H1 (cell line): ENCODE results near the gene GLIS2. TPM values are rescaled to one million over a fixed set of nuclear protein-coding genes. Genes with fewer than 3 reads are reported as not detected.
A peak's percentile ranks its signal among the peaks of the same experiment; 100 is the strongest.

Experiments used
- CTCF ChIA-PET: fragments of 300-600 bp; sonication (Branson Sonifier 250); formaldehyde crosslinking; loops from one replicate; lab custom pipeline; 2021; ENCODE audit not compliant: partially characterized antibody; lab: Charles Lee
- POLR2A ChIA-PET: fragments of 300-600 bp; sonication (Branson Sonifier 250); formaldehyde crosslinking; loops from one replicate; lab custom pipeline; 2021; ENCODE audit warnings: inconsistent platforms; ENCODE audit not compliant: partially characterized antibody; lab: Charles Lee
- DNase-seq, 2 experiments: peaks; one replicate each; pipeline versions ENCODE4 v3.0.0 to v3.0.0-alpha.2; 2010 to 2022; ENCODE audit warnings: low spot score in 2 of 2, low read depth in 1 of 2, mixed read lengths in 1 of 2
- FAIRE-seq: peaks from 2 replicates; lab custom pipeline; 2011; peaks lifted over from hg19 to GRCh38; lab: Jason Lieb, UNC
- H2AFZ ChIP-seq: 2 replicates; pipeline ENCODE4 v1.8.1; 2012; ENCODE audit warnings: low read length, inconsistent platforms
- H2AK5ac ChIP-seq: 2 replicates; pipeline ENCODE4 v1.6.1; 2013; ENCODE audit warnings: low read depth, low read length
- H2BK120ac ChIP-seq: replicated peaks from 2 replicates; pipeline ENCODE3; 2013; ENCODE audit warnings: low read depth, low read length, inconsistent platforms
- H2BK12ac ChIP-seq: 2 replicates; pipeline ENCODE4 v1.6.1; 2013; ENCODE audit warnings: low read depth, low read length
- H2BK15ac ChIP-seq: 2 replicates; pipeline ENCODE4 v1.6.1; 2013; ENCODE audit warnings: low read length
- H2BK20ac ChIP-seq: 2 replicates; pipeline ENCODE4 v1.6.1; 2013; ENCODE audit warnings: low read length
- H2BK5ac ChIP-seq: 2 replicates; pipeline ENCODE4 v1.6.1; 2013; ENCODE audit warnings: low read depth, low read length
- H3K14ac ChIP-seq: 2 replicates; pipeline ENCODE4 v1.6.1; 2013; ENCODE audit warnings: inconsistent platforms; ENCODE audit not compliant: insufficient read length
- H3K18ac ChIP-seq: 2 replicates; pipeline ENCODE4 v1.6.1; 2013; ENCODE audit warnings: low read length; ENCODE audit errors: extremely low read depth
- H3K23ac ChIP-seq: 2 replicates; pipeline ENCODE4 v1.6.1; 2013; ENCODE audit warnings: inconsistent platforms; ENCODE audit not compliant: insufficient read length
- H3K23me2 ChIP-seq: 2 replicates; pipeline ENCODE4 v1.6.1; 2013; ENCODE audit warnings: low read depth, low read length
- H3K27ac ChIP-seq: 2 replicates; pipeline ENCODE4 v1.6.1; 2011; ENCODE audit warnings: low read depth, low read length, inconsistent platforms
- H3K27me3 ChIP-seq, 4 experiments: replicated peaks in 1 of 4; 1 replicate in 1 of 4; 2 replicates in 3 of 4; pipeline versions ENCODE4 v1.6.1 to v1.8.1; 2011 to 2013; ENCODE audit warnings: low read length in 3 of 4, mild to moderate bottlenecking in 3 of 4, inconsistent platforms in 2 of 4, mixed read lengths in 2 of 4, moderate library complexity in 1 of 4; ENCODE audit not compliant: control insufficient read depth in 3 of 4, insufficient read depth in 3 of 4; ENCODE audit errors: extremely low read depth in 1 of 4
- H3K36me3 ChIP-seq, 4 experiments: 2 replicates each; pipeline versions ENCODE4 v1.6.1 to v1.8.1; 2011 to 2013; ENCODE audit warnings: mild to moderate bottlenecking in 4 of 4, low read length in 3 of 4, moderate library complexity in 2 of 4, control low read depth in 1 of 4, inconsistent platforms in 1 of 4; ENCODE audit not compliant: insufficient read depth in 4 of 4, control insufficient read depth in 2 of 4
- H3K4ac ChIP-seq: replicated peaks from 2 replicates; pipeline ENCODE3; 2013; ENCODE audit warnings: low read length, low read depth, mixed read lengths, inconsistent platforms; ENCODE audit not compliant: insufficient read length
- H3K4me1 ChIP-seq, 4 experiments: replicated peaks in 1 of 4; 1 replicate in 1 of 4; 2 replicates in 3 of 4; pipeline versions ENCODE4 v1.6.1 to v1.8.1; 2011 to 2013; ENCODE audit warnings: low read length in 3 of 4, inconsistent platforms in 2 of 4, mixed read lengths in 1 of 4; ENCODE audit not compliant: insufficient read depth in 4 of 4, control insufficient read depth in 3 of 4
- H3K4me2 ChIP-seq, 2 experiments: 2 replicates each; pipeline versions ENCODE4 v1.6.1 to v1.8.1; 2011 to 2013; ENCODE audit warnings: low read depth in 2 of 2, low read length in 2 of 2, control low read depth in 1 of 2, inconsistent platforms in 1 of 2, mild to moderate bottlenecking in 1 of 2; ENCODE audit not compliant: insufficient read depth in 1 of 2
- H3K4me3 ChIP-seq, 4 experiments: fragments of 200-600, 300-600 bp in 1 of 4; sonication (generic), shearing (Covaris generic), sonication (Bioruptor Twin) in 1 of 4; 2 replicates each; pipeline versions ENCODE4 v1.5.1 to v1.8.1; 2011 to 2016; ENCODE audit warnings: low read length in 4 of 4, low read depth in 3 of 4, control low read depth in 2 of 4, inconsistent platforms in 2 of 4, mild to moderate bottlenecking in 2 of 4, mixed read lengths in 1 of 4, moderate library complexity in 1 of 4; ENCODE audit not compliant: insufficient read depth in 2 of 4; ENCODE audit errors: extremely low read depth in 1 of 4
- H3K56ac ChIP-seq: replicated peaks from 2 replicates; pipeline ENCODE3; 2013; ENCODE audit warnings: low read depth, mild to moderate bottlenecking, mixed read lengths, low read length, inconsistent platforms; ENCODE audit not compliant: insufficient read length
- H3K79me1 ChIP-seq: 2 replicates; pipeline ENCODE4 v1.6.1; 2013; ENCODE audit warnings: low read depth, low read length, control low read depth
- H3K79me2 ChIP-seq, 2 experiments: 2 replicates each; pipeline versions ENCODE4 v1.6.1 to v1.8.1; 2012 to 2013; ENCODE audit warnings: low read length in 2 of 2, mild to moderate bottlenecking in 2 of 2, inconsistent platforms in 1 of 2; ENCODE audit not compliant: insufficient read depth in 2 of 2, control insufficient read depth in 1 of 2
- H3K9ac ChIP-seq, 4 experiments: replicated peaks in 1 of 4; 1 replicate in 1 of 4; 2 replicates in 3 of 4; pipeline versions ENCODE4 v1.6.1 to v1.8.1; 2011 to 2013; ENCODE audit warnings: low read depth in 3 of 4, low read length in 3 of 4, control low read depth in 2 of 4, mild to moderate bottlenecking in 2 of 4, moderate library complexity in 2 of 4, inconsistent platforms in 1 of 4; ENCODE audit errors: extremely low read depth in 1 of 4
- H3K9me3 ChIP-seq, 2 experiments: 2 replicates each; pipeline versions ENCODE4 v1.6.1 to v1.8.1; 2012 to 2013; ENCODE audit warnings: mild to moderate bottlenecking in 2 of 2, moderate library complexity in 2 of 2, control low read depth in 1 of 2, inconsistent platforms in 1 of 2, low read depth in 1 of 2, low read length in 1 of 2, mixed read lengths in 1 of 2; ENCODE audit not compliant: insufficient read depth in 2 of 2
- H4K20me1 ChIP-seq, 2 experiments: replicated peaks in 1 of 2; 2 replicates each; pipeline versions ENCODE3 to v1.8.1; 2011 to 2013; ENCODE audit warnings: inconsistent platforms in 2 of 2, low read length in 2 of 2, mild to moderate bottlenecking in 1 of 2; ENCODE audit not compliant: insufficient read depth in 2 of 2, control insufficient read depth in 1 of 2
- H4K5ac ChIP-seq: 2 replicates; pipeline ENCODE4 v1.6.1; 2013; ENCODE audit warnings: low read length, low read depth, mixed read lengths, inconsistent platforms; ENCODE audit not compliant: insufficient read length
- H4K8ac ChIP-seq: 2 replicates; pipeline ENCODE4 v1.8.0; 2013; ENCODE audit warnings: mild to moderate bottlenecking, moderate library complexity, low read length, inconsistent platforms; ENCODE audit not compliant: insufficient read depth; ENCODE audit errors: extremely low read depth
- H4K91ac ChIP-seq: replicated peaks from 2 replicates; pipeline ENCODE3; 2013; ENCODE audit warnings: low read length, mixed read lengths, inconsistent platforms; ENCODE audit not compliant: insufficient read length
- HDAC6 ChIP-seq: IDR thresholded peaks from one replicate; pipeline ENCODE4 v1.7.1; 2012; ENCODE audit warnings: low read depth, mild to moderate bottlenecking, inconsistent platforms, low read length, moderate library complexity
- SIN3A ChIP-seq, 2 experiments: IDR thresholded peaks in 1 of 2; conservative IDR thresholded peaks in 1 of 2; 2 replicates each; pipeline ENCODE4 v1.6.1; 2011 to 2012; ENCODE audit warnings: low read length in 2 of 2, improper control_type of control experiment in 1 of 2, low read depth in 1 of 2, mild to moderate bottlenecking in 1 of 2
- ZNF274 ChIP-seq: IDR thresholded peaks from 2 replicates; pipeline ENCODE4 v1.7.0; 2012; ENCODE audit warnings: low read length, borderline replicate concordance; ENCODE audit errors: extremely low read depth
- WGBS, 2 experiments: shearing (Covaris generic) in 1 of 2; methylation state at CpG; one replicate each; pipeline versions ENCODE4 v1.1.6 to v1.1.7; 2013 to 2015; ENCODE audit warnings: low lambda C conversion rate in 2 of 2, mixed read lengths in 2 of 2, inconsistent platforms in 1 of 2, low coverage in 1 of 2, missing lambda C conversion rate in 1 of 2; ENCODE audit not compliant: insufficient replicate concordance in 2 of 2, insufficient coverage in 1 of 2, insufficient read length in 1 of 2; ENCODE audit errors: extremely low coverage in 1 of 2, missing lambda C conversion rate in 1 of 2; 5-methylcytosine and 5-hydroxymethylcytosine counted together
- polyA plus RNA-seq, 7 experiments: library from polyadenylated mRNA; depleted of rRNA in 3 of 7; stranded (reverse) in 5 of 7; unstranded in 2 of 7; fragments of >200 nt in 5 of 7; fragments of 200-250 nt in 2 of 7; gene quantifications; 1 replicate in 5 of 7; 2 replicates in 1 of 7; 4 replicates in 1 of 7; pipeline versions ENCODE4 v1.2.1 to v1.2.3, GENCODE V29; 2011 to 2013; ENCODE audit warnings: missing spikeins in 2 of 7, mixed read lengths in 2 of 7
- total RNA-seq: library from RNA; stranded (reverse); fragmentation: NEBNext Ultra II Directional; extraction: Animal tissue kit (Norgen Biotek cat#: 25700); gene quantifications from 2 replicates; pipeline ENCODE4 v1.2.1, GENCODE V29; 2021

The GLIS2 gene
- total and polyA plus RNA-seq, 2 of the 8 experiments (the other 6 are each of a cell fraction or from before 2014, with no cell fraction given) = 4.3 to 17.4 TPM

DNA sequence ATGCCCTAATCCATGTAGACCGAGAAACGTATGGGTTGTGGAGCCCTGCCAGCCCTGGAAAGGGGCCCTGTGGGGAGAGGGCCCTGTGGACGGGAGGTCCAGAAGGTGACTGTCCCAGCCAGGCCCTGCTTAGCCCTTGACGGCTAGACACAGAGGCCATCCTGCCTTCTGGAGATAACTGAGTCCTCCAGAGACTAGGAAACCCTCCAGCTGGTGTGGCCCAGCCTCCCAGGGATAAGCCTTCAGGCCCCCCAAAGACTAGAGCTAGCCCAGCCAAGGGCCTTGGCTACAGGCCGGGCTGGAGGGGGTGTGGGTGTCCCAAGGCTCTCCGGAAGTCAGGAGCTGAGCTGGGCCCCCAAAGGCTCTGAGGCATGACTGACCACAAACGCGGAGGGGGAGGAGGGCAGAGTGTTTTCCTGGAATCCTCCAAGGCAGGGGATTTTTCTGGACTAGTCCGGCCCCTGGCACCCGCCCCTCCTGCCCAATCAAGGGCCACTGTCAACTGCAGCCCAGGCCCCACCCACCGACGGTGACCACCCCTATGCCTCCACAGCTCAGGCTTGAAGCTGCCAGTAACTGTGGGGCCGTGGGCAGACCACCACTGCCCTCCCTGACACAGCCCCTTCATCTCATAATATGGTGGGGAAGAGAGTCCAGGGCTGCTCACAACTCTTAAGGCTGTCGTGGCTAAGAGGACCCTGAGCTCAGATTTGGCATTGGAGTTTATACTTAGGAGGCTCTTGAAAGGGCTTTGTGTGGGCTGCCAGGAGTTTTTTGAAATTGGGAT lies 54.9 kb downstream of the GLIS2 start:
- H2BK15ac ChIP-seq = no peak overlapping the region
- peaks cover 4 to 35% (median 28%) of the 10 kb centered on the region in 4 experiments for H3K4me1 ChIP-seq
- no peak overlapping the region for H4K5ac ChIP-seq
- peaks cover 0 to 3% (median under 1%) of the 10 kb centered on the region in 4 experiments; a peak in 2 of 7 replicates for H3K27me3 ChIP-seq
- no peak overlapping the region for H2AK5ac ChIP-seq
- FAIRE-seq = no peak
- H2BK12ac ChIP-seq = 0 out of 2 replicates have a peak overlapping the region, but pooled peaks have one; percentile 27
- H3K9ac ChIP-seq = no peak overlapping the region
- H2BK20ac ChIP-seq = no peak overlapping the region
- H2BK120ac ChIP-seq = no peak overlapping the region
- TF ChIP-seq SIN3A (conservative IDR thresholded peaks at IDR 0.05 in 1 of 2, IDR thresholded peaks at IDR 0.05 in 1 of 2; ENCODE audit: low read depth in 1 of 2, low read length in 2 of 2) = no peak
- TF ChIP-seq ZNF274 = no peak
- no peak for TF ChIP-seq HDAC6
- H4K8ac ChIP-seq = no peak overlapping the region
- H3K56ac ChIP-seq = no peak overlapping the region
- H3K23ac ChIP-seq = no peak overlapping the region
- H3K23me2 ChIP-seq = peaks cover 6% of the 10 kb centered on the region; the same call in 1 of the 2 replicates
- no peaks in the 10 kb centered on the region for H3K9me3 ChIP-seq
- WGBS, 2 experiments = 83% methylated on average over 14 of the region's 14 CpGs; no CpG with 5 or more reads in 1 of the 2 experiments
- peaks cover 4% of the 10 kb centered on the region for H3K79me1 ChIP-seq
- no peak overlapping the region for H3K4ac ChIP-seq
- H3K4me2 ChIP-seq = peak overlapping the region in 1 of 2 experiments; percentile 90; a peak in 2 of 4 replicates
- H2BK5ac ChIP-seq = no peak overlapping the region
- H3K4me3 ChIP-seq = peak overlapping the region in 1 of 4 experiments; percentile 78; a peak in 1 of 8 replicates
- ChIA-PET CTCF (interaction anchor here (0.6 to 14.0 kb wide), 12 partner anchors 7 to 117 kb away, joined by 3 to 425 read pairs (median 4); no protein-coding TSS in a partner anchor), POLR2A (interaction anchor here (0.8 to 3.1 kb wide), 16 partner anchors 8 to 66 kb away, joined by 3 to 14 read pairs (median 5); partner anchors contain the start of genes CORO7 and PAM16)
- H3K36me3 ChIP-seq = no peaks in the 10 kb centered on the region
- H3K18ac ChIP-seq = no peak overlapping the region; the same call in 1 of the 2 replicates
- peaks cover 4 to 14% of the 10 kb centered on the region in 2 experiments for H4K20me1 ChIP-seq
- H3K79me2 ChIP-seq = peaks cover 0 to 8% of the 10 kb centered on the region in 2 experiments; a peak in 1 of 4 replicates
- no peak for DNase-seq
- H3K27ac ChIP-seq = no peak overlapping the region
- H3K14ac ChIP-seq = no peak overlapping the region
- no peak overlapping the region for H2AFZ ChIP-seq
- H4K91ac ChIP-seq = no peak overlapping the region
